Measurements from ENCODE around the gene EPC1. TPM values are rescaled to one million over a fixed set of nuclear protein-coding genes. Genes with fewer than 3 reads are reported as not detected.
"Not testable (repeated sequence)": the region's sequence is repeated elsewhere in the genome, so short reads cannot be mapped to it uniquely, and the experiment has no call there.

The EPC1 gene
- total RNA-seq, 6 experiments from 2014 or later: 10.5 to 14.6 (median 12.4) TPM

DNA sequence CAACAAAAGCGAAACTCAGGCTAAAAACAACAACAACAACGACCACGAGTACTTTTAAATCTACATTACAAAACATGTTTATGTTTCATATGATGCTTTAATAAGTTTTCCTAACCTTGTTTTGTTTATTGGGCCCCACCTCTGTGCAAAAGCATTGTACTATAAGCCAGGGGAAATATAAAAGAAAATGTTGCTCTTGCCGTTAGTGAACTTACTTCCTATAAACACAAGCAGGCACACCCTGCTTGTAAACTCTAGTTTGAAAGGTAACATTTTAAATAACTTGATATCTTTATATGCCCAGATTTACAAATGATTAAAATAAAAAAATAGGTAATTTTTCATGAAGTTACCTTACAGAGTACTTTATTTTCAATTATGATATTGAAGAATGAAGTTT lies 19.2 kb upstream of the EPC1 start:
- WGBS (ENCODE audit: insufficient coverage, low coverage, low lambda C conversion rate, missing lambda C conversion rate): 53% methylated on average over 4 of the region's 4 CpGs
- Histone ChIP-seq H3K27me3 (no peaks in the 10 kb centered on the region), H3K27ac (no peak overlapping the region), H3K4me3 (no peak overlapping the region), H3K9me3 (no peaks in the 10 kb centered on the region), H3K4me1 (peaks cover 0 to 8% (median 3%) of the 10 kb centered on the region in 4 donors), H3K36me3 (no peaks in the 10 kb centered on the region)
- DNase-seq (no peak), ATAC-seq (no peak)
- intact Hi-C loops (cut with DNase I): no loop called here
- TF ChIP-seq, protein P1, sequence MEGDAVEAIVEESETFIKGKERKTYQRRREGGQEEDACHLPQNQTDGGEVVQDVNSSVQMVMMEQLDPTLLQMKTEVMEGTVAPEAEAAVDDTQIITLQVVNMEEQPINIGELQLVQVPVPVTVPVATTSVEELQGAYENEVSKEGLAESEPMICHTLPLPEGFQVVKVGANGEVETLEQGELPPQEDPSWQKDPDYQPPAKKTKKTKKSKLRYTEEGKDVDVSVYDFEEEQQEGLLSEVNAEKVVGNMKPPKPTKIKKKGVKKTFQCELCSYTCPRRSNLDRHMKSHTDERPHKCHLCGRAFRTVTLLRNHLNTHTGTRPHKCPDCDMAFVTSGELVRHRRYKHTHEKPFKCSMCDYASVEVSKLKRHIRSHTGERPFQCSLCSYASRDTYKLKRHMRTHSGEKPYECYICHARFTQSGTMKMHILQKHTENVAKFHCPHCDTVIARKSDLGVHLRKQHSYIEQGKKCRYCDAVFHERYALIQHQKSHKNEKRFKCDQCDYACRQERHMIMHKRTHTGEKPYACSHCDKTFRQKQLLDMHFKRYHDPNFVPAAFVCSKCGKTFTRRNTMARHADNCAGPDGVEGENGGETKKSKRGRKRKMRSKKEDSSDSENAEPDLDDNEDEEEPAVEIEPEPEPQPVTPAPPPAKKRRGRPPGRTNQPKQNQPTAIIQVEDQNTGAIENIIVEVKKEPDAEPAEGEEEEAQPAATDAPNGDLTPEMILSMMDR (IDR thresholded peaks at IDR 0.05): no peak
- TF ChIP-seq POLR2A (IDR thresholded peaks at IDR 0.05): no peak

DNA sequence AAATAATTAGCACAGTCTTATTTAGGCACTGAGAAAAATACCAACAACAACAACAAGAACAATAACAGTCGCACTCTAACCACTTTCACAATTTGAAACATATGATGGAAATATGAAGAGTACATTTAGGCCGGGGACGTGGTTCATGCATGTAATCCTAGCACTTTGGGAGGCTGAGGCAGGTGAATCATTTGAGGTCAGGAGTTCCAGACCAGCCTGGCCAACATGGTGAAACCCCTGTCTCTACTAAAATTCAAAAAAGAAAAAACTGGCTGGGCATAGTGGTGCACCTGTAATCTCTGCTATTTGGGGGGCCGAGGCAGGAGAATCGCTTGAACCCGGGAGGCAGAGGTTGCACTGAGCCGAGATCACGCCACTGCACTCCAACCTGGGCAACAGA lies 18.4 kb upstream of the EPC1 start:
- H3K4me1 ChIP-seq: peaks cover 0 to 14% (median 3%) of the 10 kb centered on the region in 4 donors
- DNase-seq; H3K27me3 ChIP-seq; intact Hi-C loops (cut with DNase I); H3K9me3 ChIP-seq; ATAC-seq; H3K36me3 ChIP-seq; H3K4me3 ChIP-seq; H3K27ac ChIP-seq: not testable (repeated sequence)
- WGBS (ENCODE audit: insufficient coverage, low coverage, low lambda C conversion rate, missing lambda C conversion rate): 95% methylated on average over 7 of the region's 8 CpGs

DNA sequence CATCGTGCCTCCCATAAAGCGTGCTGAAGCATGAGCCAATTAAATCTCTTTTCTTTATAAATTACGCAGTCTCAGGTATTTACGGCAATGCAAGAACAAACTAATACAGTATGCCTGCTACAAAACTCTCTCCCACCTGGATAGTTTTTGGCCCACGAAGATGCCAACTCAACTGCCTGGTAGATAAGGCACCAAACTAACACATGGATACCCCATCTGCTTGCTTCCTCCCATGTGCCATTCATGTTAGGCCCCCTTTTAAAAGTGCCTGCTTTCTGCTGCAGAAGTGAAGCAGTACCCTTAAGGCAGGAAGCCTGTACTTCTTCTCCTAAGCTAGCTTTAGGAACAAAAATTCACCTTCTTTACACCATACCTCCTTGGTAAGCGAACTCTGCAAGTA lies 15.6 kb upstream of the EPC1 start:
- WGBS (ENCODE audit: insufficient coverage, low coverage, low lambda C conversion rate, missing lambda C conversion rate): 91% methylated on average over 6 of the region's 6 CpGs
- Histone ChIP-seq H3K27ac (no peak overlapping the region), H3K36me3 (no peaks in the 10 kb centered on the region), H3K27me3 (no peaks in the 10 kb centered on the region), H3K4me1 (peaks cover 0 to 12% (median 2%) of the 10 kb centered on the region in 4 donors), H3K9me3 (no peaks in the 10 kb centered on the region), H3K4me3 (no peak overlapping the region)
- DNase-seq (no peak), ATAC-seq (no peak)
- intact Hi-C loops (cut with DNase I): no loop called here
- no peak for TF ChIP-seq POLR2A (IDR thresholded peaks at IDR 0.05)

DNA sequence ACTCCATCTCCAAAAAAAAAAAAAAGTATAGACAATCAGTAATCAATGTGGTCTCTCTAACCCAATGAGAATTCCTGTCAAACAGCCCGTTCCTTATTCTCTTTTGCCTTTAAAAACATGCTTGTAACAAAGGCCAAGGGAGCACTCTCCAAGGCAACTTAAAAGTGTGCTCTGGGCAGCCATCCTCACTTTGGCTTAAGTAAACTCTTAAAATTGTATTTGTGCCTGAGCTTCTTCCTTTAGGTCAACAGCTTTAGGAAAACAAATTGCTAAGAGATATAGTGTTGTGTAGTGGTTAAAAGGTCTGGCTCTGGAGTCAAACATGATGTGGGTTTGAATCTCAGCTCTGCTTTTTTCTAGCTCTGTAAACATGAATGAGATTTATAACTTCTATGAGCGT lies 13.9 kb upstream of the EPC1 start:
- Histone ChIP-seq H3K4me3 (no peak overlapping the region), H3K27ac (no peak overlapping the region), H3K27me3 (no peaks in the 10 kb centered on the region), H3K4me1 (peaks cover 0 to 6% (median 0%) of the 10 kb centered on the region in 4 donors), H3K9me3 (no peaks in the 10 kb centered on the region), H3K36me3 (peaks cover 0 to 3% (median 0%) of the 10 kb centered on the region in 4 donors)
- ATAC-seq: no peak
- intact Hi-C loops (cut with DNase I): no loop called here
- 94% methylated on average over 2 of the region's 2 CpGs for WGBS (ENCODE audit: insufficient coverage, low coverage, low lambda C conversion rate, missing lambda C conversion rate)
- no peak for DNase-seq
- TF ChIP-seq, protein P1 (IDR thresholded peaks at IDR 0.05): no peak
- no peak for TF ChIP-seq POLR2A (IDR thresholded peaks at IDR 0.05)

DNA sequence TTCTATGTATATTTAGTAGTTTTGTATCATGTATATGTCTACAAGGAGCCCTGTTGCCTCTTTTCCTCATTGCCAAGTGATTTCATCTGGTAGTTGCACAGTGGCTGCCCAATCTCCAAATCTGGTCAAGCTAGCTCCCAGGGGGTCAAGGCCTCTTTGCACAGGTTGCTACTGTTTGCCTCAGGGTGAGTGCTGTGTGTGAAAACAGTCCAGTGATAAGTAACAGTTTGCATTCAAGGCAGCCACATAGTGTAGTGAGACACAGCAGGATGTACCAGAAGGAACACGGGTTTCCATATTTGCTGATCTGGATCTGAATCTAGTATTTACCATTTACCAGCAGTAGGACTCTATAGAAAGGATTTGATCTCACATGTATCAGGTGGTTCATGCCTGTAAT lies 13.3 kb upstream of the EPC1 start:
- intact Hi-C loops (cut with DNase I): no loop called here
- H3K4me3 ChIP-seq: no peak overlapping the region

More for the DNA sequence above, 13.3 kb upstream of the EPC1 start:
- H3K9me3 ChIP-seq: no peaks in the 10 kb centered on the region
- no peaks in the 10 kb centered on the region for H3K27me3 ChIP-seq
- ATAC-seq (peak; percentile 61 to 70 (median 68)), DNase-seq (no peak)
- no peak for TF ChIP-seq POLR2A (IDR thresholded peaks at IDR 0.05)
- TF ChIP-seq, protein P1 (IDR thresholded peaks at IDR 0.05): no peak
- H3K36me3 ChIP-seq: peaks cover 0 to 3% (median 0%) of the 10 kb centered on the region in 4 donors
- H3K27ac ChIP-seq: no peak overlapping the region
- peaks cover 0 to 6% (median 0%) of the 10 kb centered on the region in 4 donors for H3K4me1 ChIP-seq
- WGBS (ENCODE audit: insufficient coverage, low coverage, low lambda C conversion rate, missing lambda C conversion rate): 60% methylated on average over 1 of the region's 1 CpG

All from right lobe of liver (tissue), 6 donors.